HG03378 (cell line): Measurements from ENCODE around the gene DSCAML1.

Source experiments
- ATAC-seq: cut with Tn5 transposase; IDR thresholded peaks from one replicate; pipeline ENCODE4 v1.9.1; 2021; ENCODE audit warnings: mild to moderate bottlenecking, moderate library complexity; ENCODE audit not compliant: unreplicated experiment

DSCAML1 gene, protein sequence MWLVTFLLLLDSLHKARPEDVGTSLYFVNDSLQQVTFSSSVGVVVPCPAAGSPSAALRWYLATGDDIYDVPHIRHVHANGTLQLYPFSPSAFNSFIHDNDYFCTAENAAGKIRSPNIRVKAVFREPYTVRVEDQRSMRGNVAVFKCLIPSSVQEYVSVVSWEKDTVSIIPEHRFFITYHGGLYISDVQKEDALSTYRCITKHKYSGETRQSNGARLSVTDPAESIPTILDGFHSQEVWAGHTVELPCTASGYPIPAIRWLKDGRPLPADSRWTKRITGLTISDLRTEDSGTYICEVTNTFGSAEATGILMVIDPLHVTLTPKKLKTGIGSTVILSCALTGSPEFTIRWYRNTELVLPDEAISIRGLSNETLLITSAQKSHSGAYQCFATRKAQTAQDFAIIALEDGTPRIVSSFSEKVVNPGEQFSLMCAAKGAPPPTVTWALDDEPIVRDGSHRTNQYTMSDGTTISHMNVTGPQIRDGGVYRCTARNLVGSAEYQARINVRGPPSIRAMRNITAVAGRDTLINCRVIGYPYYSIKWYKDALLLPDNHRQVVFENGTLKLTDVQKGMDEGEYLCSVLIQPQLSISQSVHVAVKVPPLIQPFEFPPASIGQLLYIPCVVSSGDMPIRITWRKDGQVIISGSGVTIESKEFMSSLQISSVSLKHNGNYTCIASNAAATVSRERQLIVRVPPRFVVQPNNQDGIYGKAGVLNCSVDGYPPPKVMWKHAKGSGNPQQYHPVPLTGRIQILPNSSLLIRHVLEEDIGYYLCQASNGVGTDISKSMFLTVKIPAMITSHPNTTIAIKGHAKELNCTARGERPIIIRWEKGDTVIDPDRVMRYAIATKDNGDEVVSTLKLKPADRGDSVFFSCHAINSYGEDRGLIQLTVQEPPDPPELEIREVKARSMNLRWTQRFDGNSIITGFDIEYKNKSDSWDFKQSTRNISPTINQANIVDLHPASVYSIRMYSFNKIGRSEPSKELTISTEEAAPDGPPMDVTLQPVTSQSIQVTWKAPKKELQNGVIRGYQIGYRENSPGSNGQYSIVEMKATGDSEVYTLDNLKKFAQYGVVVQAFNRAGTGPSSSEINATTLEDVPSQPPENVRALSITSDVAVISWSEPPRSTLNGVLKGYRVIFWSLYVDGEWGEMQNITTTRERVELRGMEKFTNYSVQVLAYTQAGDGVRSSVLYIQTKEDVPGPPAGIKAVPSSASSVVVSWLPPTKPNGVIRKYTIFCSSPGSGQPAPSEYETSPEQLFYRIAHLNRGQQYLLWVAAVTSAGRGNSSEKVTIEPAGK (N-terminal part only)

GRCh38 chr11:117796872-117797529 lies at the start of gene DSCAML1:
DSCAML1 (minus strand) TSS chr11:117797216; CDS start chr11:117797079, 137 bp downstream.
- ATAC-seq: no peak

- no peak for ATAC-seq
These were observed 46.9 kb upstream of the DSCAML1 start for GRCh38 chr11:117843666-117844484.

GRCh38 chr11:117842131-117842941 lies 45.3 kb upstream of the DSCAML1 start:
- ATAC-seq: no peak

GRCh38 chr11:117841551-117842031 lies 44.6 kb upstream of the DSCAML1 start:
- no peak for ATAC-seq

DNA sequence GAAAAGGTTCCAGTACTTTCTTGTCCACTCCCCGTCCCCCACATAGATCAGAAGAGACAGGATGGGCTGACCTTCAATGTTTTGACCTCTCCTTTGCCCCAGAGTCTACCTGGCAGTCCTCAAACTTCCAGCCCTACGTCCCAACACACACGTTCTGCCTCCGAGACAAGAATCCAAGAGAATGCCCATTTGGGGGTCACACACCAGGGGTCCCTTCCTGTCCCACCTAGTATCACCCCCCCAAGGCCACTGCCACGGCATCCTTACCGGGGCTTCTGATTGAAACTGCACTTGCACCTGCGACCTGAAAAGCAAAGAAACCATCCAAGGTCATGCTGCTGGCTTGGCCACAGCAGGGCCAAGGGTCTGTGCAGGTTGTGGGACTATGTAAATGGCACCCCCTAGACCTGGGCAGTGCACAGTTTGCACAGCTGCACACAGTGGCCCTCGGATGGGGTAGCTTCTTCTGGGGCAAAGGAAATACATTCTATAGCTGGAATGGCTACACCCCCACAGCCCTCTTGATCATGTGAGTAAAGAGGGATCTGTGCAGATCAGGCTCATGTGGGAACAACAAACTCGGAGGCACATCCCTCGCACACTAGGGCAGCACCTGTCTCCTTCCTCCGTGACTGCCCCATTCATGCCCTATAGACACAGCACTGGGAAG lies 44.0 kb upstream of the DSCAML1 start:
- ATAC-seq: no peak

GRCh38 chr11:117839936-117840813 lies 43.2 kb upstream of the DSCAML1 start:
- ATAC-seq: no peak

- ATAC-seq: no peak
These were observed 42.4 kb upstream of the DSCAML1 start for GRCh38 chr11:117839380-117839881.

DNA sequence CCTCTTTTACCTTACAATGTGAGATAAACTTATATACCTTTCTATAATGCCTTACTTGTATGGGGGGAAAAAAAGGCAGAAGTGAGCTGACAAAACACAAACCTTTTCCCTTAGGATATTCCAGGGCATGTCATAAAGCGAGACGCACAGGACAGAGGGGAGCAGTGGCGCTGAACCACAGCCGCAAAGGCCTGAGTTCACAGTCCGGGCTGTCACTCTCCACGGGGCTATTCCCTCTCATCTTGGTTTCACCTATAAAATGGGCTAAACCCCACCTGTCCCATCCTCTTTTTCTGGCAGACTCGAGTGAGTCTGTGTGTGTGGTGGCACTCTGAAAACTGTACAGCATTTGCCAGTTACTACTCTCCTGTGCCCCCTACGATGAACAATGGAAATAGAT lies 41.9 kb upstream of the DSCAML1 start:
- no peak for ATAC-seq

- no peak for ATAC-seq
These were observed 40.8 kb upstream of the DSCAML1 start for GRCh38 chr11:117837791-117838190.

DNA sequence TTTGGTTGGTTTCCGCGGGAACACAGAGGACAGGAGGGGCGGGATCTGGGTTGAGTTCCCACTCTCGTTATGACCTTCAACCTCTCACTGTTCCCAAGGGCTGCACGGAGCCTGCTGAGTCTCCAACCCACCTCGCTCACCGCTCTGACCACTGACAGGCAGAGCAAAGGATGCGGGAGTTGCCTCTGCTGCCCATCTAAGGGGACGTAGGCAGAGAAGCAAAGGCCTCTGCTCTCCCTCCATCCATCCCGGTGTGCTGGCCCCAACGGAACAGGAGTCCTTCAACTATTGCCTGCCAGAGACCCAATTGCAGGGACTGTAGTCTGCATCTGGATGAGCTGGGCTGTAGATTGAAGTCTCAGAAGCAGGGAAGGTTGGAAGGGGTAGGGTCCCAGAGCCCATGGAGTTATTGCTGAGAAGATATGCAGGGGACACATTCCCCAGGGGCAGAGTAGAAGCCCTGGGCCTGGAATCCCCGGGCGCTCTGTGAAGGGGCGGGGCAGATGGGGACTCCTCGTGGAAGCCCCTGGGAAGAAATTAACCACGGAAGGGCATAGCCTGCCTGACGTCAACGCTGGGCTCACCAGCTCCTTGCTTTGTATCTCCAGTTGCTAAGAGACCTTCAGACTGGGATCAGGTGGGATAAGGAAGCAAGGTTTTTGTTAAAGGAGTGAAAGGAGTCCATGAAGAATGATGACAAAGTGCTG lies 40.2 kb upstream of the DSCAML1 start:
- no peak for ATAC-seq

GRCh38 chr11:117836077-117836960 lies 39.3 kb upstream of the DSCAML1 start:
- ATAC-seq: no peak

GRCh38 chr11:117835576-117835975 lies 38.6 kb upstream of the DSCAML1 start:
- ATAC-seq: no peak

- ATAC-seq: no peak
These were observed 37.9 kb upstream of the DSCAML1 start for GRCh38 chr11:117834838-117835443.

- no peak for ATAC-seq
These were observed 37.2 kb upstream of the DSCAML1 start for GRCh38 chr11:117834068-117834810.
